ENCODE results near the gene BOC.

GRCh38 chr3:113271594-113272384 is 60.4 kb downstream of the BOC start:
- TF ChIP-seq, protein P1, sequence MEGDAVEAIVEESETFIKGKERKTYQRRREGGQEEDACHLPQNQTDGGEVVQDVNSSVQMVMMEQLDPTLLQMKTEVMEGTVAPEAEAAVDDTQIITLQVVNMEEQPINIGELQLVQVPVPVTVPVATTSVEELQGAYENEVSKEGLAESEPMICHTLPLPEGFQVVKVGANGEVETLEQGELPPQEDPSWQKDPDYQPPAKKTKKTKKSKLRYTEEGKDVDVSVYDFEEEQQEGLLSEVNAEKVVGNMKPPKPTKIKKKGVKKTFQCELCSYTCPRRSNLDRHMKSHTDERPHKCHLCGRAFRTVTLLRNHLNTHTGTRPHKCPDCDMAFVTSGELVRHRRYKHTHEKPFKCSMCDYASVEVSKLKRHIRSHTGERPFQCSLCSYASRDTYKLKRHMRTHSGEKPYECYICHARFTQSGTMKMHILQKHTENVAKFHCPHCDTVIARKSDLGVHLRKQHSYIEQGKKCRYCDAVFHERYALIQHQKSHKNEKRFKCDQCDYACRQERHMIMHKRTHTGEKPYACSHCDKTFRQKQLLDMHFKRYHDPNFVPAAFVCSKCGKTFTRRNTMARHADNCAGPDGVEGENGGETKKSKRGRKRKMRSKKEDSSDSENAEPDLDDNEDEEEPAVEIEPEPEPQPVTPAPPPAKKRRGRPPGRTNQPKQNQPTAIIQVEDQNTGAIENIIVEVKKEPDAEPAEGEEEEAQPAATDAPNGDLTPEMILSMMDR (IDR thresholded peaks at IDR 0.05) = no peak
- TF ChIP-seq POLR2A (IDR thresholded peaks at IDR 0.05) (no peak), EP300 (IDR thresholded peaks at IDR 0.05) (no peak)
